HG03108 (cell line): Measurements from ENCODE around the gene GSTP1.
"Not testable (repeated sequence)": the region's sequence is repeated elsewhere in the genome, so short reads cannot be mapped to it uniquely, and the experiment has no call there.

ENCODE experiments used
- ATAC-seq: cut with Tn5 transposase; IDR thresholded peaks from one replicate; pipeline ENCODE4 v1.9.1; 2021; ENCODE audit warnings: moderate library complexity; ENCODE audit not compliant: unreplicated experiment

The GSTP1 gene

GRCh38 chr11:67594480-67594879, 10.9 kb downstream of the GSTP1 start:
- ATAC-seq = no peak

- ATAC-seq = no peak
These were observed 13.2 kb downstream of the GSTP1 start for GRCh38 chr11:67596753-67597300.

DNA sequence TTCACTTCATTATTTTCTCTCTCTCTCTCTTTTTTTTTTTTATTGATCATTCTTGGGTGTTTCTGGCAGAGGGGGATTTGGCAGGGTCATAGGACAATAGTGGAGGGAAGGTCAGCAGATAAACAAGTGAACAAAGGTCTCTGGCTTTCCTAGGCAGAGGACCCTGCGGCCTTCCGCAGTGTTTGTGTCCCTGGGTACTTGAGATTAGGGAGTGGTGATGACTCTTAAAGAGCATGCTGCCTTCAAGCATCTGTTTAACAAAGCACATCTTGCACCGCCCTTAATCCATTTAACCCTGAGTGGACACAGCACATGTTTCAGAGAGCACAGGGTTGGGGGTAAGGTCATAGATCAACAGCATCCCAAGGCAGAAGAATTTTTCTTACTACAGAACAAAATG, 13.8 kb downstream of the GSTP1 start:
- not testable (repeated sequence) for ATAC-seq

DNA sequence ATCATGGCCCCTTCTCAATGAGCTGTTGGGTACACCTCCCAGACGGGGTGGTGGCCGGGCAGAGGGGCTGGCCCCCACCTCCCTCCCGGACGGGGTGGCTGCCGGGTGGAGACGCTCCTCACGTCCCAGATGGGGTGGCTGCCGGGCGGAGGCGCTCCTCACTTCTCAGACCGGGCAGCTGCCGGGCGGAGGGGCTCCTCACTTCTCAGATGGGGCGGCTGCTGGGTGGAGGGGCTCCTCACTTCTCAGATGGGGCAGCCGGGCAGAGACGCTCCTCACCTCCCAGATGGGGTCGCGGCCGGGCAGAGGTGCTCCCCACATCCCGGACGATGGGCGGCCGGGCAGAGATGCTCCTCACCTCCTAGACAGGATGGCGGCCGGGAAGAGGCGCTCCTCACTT, 14.4 kb downstream of the GSTP1 start:
- ATAC-seq = not testable (repeated sequence)

- no peak for ATAC-seq
These were observed 15.5 kb downstream of the GSTP1 start for GRCh38 chr11:67599149-67599548.

DNA sequence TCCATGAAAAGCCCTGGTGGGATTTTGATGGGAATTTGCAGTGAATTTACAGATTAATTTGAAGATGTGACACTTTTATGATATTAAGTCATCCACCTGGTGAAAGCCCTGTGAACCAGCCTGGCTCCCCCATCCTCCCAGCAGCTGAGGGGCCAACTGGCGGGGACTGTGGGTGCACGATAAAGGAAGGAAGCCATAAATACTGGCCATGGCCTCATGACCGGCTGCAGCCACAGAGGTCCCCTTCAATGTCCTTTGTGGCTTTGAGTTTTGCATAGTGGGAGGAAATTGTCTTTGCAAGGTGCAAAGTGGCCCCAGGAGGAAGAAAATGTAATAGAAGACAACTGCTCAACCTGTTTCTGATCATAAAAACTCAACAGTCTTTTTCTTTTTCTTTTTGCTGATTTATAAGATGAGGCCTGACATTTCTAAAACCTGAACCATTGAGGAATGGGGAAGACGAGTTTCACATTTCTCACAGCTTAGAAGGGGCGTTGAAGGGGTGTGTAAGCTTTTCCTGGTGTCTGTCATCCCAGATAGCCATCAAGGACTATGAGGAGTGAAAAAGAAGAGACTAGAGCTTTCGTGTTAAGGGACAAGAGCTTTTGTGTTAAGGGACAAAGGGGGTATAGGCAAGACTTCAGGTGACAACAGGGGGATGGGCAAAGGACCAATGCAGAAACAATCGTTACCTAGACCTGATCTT, 16.9 kb downstream of the GSTP1 start:
- no peak for ATAC-seq

- ATAC-seq = no peak
These were observed 17.5 kb downstream of the GSTP1 start for GRCh38 chr11:67601098-67601497.

DNA sequence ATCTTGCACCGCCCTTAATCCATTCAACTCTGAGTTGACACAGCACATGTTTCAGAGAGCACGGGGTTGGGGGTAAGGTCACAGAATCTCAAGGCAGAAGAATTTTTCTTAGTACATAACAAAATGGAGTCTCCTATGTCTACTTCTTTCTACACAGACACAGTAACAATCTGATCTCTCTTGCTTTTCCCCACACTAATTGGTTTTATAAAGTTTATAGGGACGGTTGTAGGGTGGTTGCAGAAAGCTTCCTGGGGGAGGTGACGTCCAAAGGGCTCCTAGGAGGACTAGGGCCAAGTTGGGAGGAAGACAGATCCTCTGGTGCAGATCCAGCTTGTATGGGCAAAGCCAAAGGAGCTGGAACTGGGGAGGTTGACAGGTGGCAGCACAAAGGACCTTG, 20.5 kb downstream of the GSTP1 start:
- ATAC-seq = not testable (repeated sequence)

DNA sequence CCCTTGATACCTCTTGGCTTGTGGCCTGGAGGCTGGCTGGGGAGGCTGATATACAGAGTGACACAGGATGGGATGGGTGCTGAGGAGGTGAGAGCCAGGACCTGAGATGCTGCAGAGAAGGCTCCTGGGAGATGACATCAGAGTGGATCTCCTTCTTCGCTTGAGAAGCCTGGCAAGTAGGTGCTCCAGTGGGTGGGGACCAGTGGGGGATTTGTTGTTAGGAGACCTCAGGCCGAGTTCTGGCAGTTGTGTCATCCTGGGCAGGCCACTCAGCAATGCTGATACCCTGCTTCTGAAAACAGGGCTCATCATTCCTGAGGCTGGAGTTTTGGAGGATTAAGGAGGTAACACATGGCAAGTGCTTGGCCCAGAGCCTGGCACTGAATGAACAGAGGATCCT, 21.2 kb downstream of the GSTP1 start:
- ATAC-seq = no peak

GRCh38 chr11:67605231-67606011, 21.8 kb downstream of the GSTP1 start:
- ATAC-seq = no peak

- no peak for ATAC-seq
These were observed 22.5 kb downstream of the GSTP1 start for GRCh38 chr11:67606093-67606491.

DNA sequence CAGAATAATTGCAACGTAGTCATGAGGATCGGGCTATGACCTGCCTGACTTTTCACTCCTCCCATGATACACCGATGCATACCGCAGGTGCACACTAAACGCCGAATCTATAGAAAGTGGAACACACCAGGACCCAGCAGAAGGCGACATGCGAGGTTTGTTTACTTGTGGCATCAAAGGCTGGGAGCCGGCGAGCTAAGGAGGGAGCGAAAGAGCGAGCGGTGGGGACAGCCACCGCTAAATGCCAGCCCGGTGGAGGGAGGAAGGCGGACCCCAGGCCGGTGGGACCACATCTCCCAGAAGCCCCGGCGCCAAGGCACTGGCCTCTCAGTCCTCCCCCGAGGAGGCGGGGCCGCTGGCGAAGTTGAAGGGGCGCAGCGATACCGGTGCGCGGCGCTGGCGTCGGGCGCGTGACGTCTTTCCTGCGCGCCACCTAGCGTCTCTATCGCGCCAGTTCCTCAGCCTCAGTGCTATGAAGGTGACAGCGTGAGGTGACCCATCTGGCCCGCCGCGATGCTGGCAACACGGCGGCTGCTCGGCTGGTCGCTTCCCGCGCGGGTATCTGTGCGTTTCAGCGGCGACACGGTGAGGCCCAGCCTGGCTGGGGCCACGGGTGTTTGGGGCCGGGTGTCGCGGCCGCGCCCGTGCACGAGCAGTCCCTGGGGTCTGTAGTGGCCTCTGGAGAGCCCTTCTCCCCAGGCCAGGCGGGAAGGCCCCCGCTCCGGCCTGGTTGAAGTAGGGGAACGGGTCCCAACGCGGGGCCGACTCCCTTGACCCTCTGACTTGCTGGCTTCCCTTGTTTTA, 23.1 kb downstream of the GSTP1 start, which contains the start of gene NDUFV1:
TSS of gene NDUFV1 (plus strand) at position 445 of the 804 bp plus-strand sequence. CDS start at position 514, 69 bp downstream.
- peak; percentile 97 for ATAC-seq

GRCh38 chr11:67607507-67607906, 23.9 kb downstream of the GSTP1 start:
- ATAC-seq = no peak

- no peak for ATAC-seq
These were observed 24.9 kb downstream of the GSTP1 start for GRCh38 chr11:67608486-67608885.

DNA sequence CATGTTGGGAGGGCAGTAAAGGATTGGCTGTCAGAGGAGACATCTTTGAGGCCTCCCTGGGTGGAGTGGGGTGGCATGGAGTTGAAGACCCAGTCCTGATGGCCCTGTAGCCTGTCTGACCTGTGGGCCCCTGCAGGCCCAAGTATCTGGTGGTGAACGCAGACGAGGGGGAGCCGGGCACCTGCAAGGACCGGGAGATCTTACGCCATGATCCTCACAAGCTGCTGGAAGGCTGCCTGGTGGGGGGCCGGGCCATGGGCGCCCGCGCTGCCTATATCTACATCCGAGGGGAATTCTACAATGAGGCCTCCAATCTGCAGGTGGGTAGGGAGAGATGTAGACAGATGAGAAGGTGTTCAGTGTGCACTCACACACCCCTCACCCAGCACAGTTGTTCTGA, 25.7 kb downstream of the GSTP1 start:
- no peak for ATAC-seq

GRCh38 chr11:67610302-67610868, 26.8 kb downstream of the GSTP1 start:
- no peak for ATAC-seq

- no peak for ATAC-seq
These were observed 27.6 kb downstream of the GSTP1 start for GRCh38 chr11:67611165-67611564.

DNA sequence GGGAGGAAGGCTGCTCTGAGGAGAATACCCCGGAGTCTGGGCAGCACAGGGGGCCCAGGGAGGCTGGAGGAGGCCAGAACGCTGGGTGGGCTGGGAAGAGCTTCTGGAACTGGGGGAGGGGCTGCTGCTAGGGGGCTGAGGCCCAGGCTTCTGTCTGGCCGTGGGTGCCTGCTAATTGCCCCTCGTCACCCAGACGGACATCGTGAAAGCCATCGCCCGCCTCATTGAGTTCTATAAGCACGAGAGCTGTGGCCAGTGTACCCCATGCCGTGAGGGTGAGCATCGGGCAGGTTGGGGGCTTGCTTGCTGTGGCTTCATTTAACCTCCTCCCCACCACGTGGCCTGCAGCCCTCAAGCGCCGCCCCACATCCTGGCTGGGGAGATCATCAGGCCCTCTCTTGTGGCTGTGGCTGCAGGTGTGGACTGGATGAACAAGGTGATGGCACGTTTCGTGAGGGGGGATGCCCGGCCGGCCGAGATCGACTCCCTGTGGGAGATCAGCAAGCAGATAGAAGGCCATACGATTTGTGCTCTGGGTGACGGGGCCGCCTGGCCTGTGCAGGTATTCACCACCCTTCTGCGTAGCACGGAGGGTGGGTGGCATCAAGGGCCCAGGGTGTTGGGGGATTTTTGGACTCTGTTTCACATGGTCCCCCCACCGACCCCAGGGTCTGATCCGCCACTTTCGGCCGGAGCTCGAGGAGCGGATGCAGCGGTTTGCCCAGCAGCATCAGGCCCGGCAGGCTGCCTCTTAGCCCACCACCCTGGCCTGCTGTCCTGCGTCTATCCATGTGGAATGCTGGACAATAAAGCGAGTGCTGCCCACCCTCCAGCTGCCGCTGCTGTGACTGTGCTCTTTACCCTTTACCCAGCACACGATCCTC, 28.3 kb downstream of the GSTP1 start:
- ATAC-seq = no peak

DNA sequence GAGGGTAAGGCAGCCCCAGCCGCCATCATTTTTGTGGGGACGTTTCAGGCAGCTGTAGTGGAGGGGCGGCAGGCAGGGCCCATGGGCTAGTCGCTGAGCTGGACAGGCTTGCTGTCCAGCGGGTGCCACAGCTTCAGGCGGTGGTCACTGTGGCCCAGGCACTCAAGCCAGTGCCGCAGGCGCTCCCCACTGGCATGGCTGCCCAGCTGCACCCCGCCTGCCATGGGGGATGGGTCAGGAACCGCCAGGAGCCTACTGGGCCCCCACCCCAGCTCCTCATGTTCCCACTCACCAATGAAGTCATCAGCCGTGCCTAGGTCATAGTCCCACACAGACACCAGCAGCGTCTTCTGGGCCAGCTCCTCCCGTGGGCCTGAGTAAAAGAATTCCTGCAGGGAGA, 29.1 kb downstream of the GSTP1 start:
- no peak for ATAC-seq
